GM21576 (cell line): ENCODE data around the gene TRIM2.

Experiments used
- ATAC-seq: cut with Tn5 transposase; IDR thresholded peaks from one replicate; pipeline ENCODE4 v1.9.1; 2021; ENCODE audit warnings: mild to moderate bottlenecking, moderate library complexity; ENCODE audit not compliant: unreplicated experiment

Gene TRIM2

DNA sequence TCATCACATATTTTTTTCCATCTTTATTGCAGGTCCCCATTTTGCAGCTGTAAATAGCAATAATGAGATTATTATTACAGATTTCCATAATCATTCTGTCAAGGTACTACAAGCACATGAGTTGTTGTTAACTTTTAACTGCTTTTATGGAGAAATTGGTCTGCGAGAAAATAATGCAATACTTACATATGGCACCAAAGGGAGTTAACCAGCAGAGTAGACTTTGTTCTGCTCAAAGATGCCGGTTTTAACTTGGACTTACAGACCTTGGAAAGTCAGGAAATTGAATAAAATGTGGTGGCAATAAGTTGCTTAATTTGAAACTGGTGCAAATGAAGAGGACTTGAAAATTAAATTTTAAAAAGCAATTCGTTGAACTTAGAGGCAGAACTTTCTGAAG lies 119.8 kb downstream of the TRIM2 start:
- no peak for ATAC-seq

GRCh38 chr4:153325558-153325957 lies 121.3 kb downstream of the TRIM2 start:
- ATAC-seq: no peak

- no peak for ATAC-seq
Measured at GRCh38 chr4:153326513-153326912, 122.3 kb downstream of the TRIM2 start.

GRCh38 chr4:153327247-153327646 lies 123.0 kb downstream of the TRIM2 start:
- no peak for ATAC-seq

DNA sequence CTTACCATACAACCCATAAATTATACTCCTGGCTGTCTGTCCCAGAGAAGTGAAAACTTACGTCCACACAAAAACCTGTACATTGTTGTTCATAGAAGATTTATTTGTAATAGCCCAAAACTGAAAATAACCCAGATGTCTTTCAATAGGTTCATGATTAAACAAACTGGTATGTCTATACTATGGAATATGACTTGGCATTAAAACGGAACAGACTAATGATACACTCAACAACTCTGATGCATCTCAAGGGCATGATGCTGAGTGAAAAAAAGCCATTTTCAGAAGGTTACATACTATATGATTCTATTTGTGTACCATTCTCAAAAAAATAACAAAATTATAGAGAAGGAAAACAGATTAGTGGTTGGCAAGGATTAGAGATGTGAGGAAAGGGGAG lies 128.7 kb downstream of the TRIM2 start:
- no peak for ATAC-seq

- ATAC-seq: no peak
Measured at GRCh38 chr4:153333874-153334273, 129.6 kb downstream of the TRIM2 start.

DNA sequence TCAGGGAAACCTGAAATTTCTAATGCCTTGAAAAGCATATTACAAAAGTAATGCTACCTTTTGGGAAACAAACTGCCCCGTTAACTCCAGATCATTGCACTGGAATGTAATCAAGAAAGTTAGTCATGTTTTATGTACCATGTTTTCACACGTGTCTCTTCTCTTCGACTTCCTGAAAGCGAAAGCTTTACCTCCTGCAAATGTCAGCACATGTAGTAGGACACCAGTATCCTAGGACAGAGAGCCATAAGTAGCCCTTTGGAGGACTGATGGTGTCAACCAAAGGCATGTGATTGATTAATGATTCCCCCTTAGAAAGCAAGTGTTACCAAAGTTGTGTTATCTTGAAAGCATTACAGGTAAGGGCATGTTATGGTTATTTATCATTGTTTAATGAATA lies 131.4 kb downstream of the TRIM2 start:
- ATAC-seq: no peak

DNA sequence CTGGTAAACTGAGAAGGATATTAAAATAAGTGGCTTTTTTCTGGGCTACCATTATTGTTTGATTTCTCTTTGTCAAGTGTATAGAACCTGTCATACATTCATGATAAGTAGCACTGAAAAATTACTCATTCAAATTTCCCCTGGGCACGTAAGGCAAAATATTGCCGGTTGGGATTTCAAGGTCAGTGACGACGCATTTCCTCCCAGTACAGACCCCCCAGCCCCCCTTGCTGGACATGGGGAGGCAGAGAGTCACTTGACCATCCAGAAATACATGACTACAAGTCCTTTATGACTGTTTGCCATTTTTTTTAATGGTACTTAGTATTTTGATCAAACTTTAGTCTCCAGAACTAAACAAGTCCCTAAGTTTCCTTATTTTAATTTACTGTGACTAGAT lies 133.4 kb downstream of the TRIM2 start:
- no peak for ATAC-seq

- no peak for ATAC-seq
Measured at GRCh38 chr4:153341575-153342090, 137.4 kb downstream of the TRIM2 start.

DNA sequence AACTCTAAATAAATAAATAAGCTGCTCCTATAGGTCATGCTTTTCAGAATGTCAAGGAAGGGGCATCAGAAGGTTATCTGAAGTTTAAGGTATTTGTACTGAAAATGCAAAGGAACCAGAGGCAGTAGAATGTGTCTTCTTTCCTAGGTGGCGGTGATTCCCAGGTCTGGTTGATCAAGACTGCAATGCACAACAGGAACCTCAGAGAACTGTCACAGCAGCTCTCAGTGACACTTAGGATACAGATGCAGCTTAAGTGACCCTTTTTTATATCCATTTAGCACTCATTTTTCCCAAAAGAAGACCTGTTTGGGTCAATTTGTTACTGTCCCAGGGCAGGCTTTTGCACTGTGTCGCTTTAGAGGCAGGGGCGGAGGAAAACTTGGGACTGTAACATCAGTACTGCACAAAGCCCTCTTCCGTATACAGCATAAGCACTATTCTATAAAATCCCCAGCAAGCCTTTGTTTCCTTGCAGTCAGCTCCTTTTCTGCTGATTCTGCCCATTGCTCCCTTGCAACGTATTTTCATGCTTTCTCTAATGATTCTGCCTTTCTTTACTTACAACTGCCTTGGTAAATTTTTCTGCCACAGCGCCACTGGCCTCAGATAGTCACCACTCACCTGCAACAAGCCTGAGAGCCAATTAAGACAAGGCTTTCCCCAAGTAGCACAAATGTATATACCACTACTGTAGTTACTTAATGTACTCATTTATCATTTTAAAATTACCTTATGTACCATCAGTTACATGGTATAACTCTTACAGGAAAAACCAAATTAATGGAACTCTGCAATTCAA lies 138.7 kb downstream of the TRIM2 start:
- no peak for ATAC-seq

GRCh38 chr4:153344131-153345011 lies 140.1 kb downstream of the TRIM2 start, which contains the start of gene MND1:
TSS of gene MND1 (plus strand) at chr4:153344688. CDS start at chr4:153344738, 50 bp downstream.
- ATAC-seq: peak; percentile 76

- peak; percentile 38 for ATAC-seq
Measured at GRCh38 chr4:153345012-153345981, 141.1 kb downstream of the TRIM2 start.

DNA sequence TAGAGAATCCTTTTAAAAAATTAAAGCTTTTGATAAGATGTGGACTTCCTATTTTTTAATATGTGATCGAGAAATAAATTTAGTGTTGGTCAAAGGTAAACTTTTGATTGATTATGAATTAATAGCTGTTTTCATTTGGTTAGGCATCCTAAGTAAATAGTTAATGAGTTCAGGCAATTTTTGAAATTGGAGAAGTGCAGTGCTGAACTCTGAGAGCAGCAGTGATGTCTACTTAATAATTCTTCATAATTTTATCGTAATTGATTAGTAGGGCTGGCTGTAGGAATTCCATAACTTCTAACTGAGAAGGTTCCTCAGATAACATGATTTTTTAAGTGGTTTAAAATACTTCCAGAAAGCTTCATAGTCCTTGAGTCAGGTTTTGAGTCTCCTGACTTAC lies 141.8 kb downstream of the TRIM2 start:
- no peak for ATAC-seq

DNA sequence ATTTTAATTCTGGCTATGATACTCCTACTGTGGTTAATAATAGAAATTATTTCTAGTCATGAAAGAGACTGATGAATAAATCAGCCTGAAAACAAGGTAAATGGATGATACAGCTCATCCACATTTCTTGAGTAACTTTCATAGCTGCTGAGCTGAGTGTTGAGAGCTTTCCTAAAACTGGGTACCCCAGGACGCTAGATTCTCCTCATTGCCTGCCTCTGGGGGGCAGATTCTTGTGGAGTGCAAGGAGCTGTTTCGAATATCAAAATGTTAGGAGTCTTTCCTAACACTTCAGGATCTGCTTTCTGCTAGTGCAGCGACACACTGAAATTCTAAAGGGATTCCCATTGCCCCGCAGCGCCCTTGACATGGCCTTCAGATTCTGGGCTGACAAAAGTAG lies 142.3 kb downstream of the TRIM2 start:
- no peak for ATAC-seq

DNA sequence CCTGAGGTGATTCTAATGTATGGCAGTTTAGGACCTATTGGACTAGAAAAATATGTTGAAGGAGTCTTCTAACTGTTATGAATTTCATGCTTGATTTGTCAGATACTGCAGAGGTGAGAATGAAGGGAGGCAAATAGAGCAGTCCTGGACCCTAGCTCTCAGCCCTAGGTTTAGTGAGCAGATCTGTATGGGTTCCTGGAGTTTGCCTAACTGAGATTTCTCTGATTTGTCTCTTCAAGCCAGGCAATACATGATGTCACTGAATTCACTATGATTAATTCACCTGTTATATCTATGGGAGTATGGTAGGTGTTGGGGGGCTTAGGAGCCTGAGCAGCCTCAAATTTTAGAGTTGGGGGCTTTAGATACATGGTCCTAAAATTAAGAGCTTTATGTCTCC lies 142.9 kb downstream of the TRIM2 start:
- ATAC-seq: no peak

GRCh38 chr4:153348006-153348405 lies 143.8 kb downstream of the TRIM2 start:
- no peak for ATAC-seq

GRCh38 chr4:153349206-153349805 lies 145.1 kb downstream of the TRIM2 start:
- ATAC-seq: no peak

DNA sequence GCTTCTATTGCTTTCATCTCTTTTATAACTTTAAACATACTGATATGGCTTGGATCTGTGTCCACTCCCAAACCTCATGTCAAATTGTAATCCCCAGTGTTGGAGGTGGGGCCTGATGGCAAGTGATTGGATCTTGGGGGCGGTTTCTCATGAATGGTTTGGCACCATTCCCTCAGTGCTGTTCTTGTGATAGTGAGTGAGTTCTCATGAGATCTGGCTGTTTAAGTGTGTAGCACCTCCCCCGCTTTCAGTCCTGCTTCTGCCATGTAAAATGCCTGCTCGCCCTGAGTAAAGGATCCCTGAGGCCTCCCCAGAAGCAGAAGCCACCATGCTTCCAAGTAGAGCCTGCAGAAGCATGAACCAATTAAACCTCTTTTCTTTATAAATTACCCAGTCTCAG lies 157.9 kb downstream of the TRIM2 start:
- ATAC-seq: no peak

- no peak for ATAC-seq
Measured at GRCh38 chr4:153364061-153364460, 159.8 kb downstream of the TRIM2 start.

DNA sequence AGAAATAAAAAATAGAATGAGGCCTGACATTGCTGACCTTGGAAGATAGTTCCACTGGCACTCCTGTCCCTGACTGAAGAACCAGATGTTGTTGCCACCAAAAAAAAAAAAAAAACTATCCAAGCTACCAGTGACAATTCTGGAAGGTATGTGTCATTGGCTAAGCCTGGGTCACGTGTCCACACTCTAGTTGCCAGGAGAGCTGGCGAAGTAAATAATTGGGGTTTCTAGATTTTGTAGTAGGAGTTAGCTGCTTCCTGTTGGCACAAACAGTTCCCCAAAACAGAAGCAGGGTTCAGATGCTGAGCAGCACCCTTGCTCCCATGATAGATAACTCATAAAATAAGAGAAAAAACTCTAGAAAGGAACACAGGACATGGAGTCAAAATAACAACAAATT lies 160.8 kb downstream of the TRIM2 start:
- no peak for ATAC-seq
